ENCODE results near the gene COG4.

The COG4 gene

GRCh38 chr16:70438585-70438968, 84.8 kb downstream of the COG4 start:
- H3K14ac ChIP-seq (ENCODE audit: low read length), result peak overlapping the region; percentile 64
- H2BK5ac ChIP-seq (ENCODE audit: low read depth, low read length, poor library complexity), result peak overlapping the region; percentile 79

GRCh38 chr16:70437582-70438557, 85.5 kb downstream of the COG4 start:
- H3K27me3 ChIP-seq (ENCODE audit: insufficient read depth, low read length), result no peaks in the 10 kb centered on the region
- no CpG with 5 or more reads among the region's 22 CpGs for WGBS (ENCODE audit: extremely low coverage, insufficient coverage, insufficient read length)
- no peak overlapping the region for H3K23ac ChIP-seq (ENCODE audit: low read length)
- peaks cover 23% of the 10 kb centered on the region for H3K79me1 ChIP-seq (ENCODE audit: low read length)
- peak overlapping the region; percentile 79 for H2BK5ac ChIP-seq (ENCODE audit: low read depth, low read length, poor library complexity)
- H2AFZ ChIP-seq (ENCODE audit: insufficient read depth, low read length, poor library complexity), result peak overlapping the region; percentile 57
- H3K14ac ChIP-seq (ENCODE audit: low read length), result peak overlapping the region; percentile 62
- peak overlapping the region; percentile 98 for H2AK5ac ChIP-seq (ENCODE audit: low read length)
- DNase-seq, result peak in 1 of 2 donors; percentile 29
- peaks cover 16% of the 10 kb centered on the region for H3K79me2 ChIP-seq (ENCODE audit: control insufficient read depth, insufficient read depth, low read length, poor library complexity)
- peak overlapping the region; percentile 33 for H3K9ac ChIP-seq (ENCODE audit: low read length)
- H3K27ac ChIP-seq (ENCODE audit: low read depth, low read length), result peak overlapping the region; percentile 82
- H3K4me1 ChIP-seq (ENCODE audit: control insufficient read depth in 1 of 2, insufficient read depth in 2 of 2, low read length in 2 of 2), result peaks cover 37 to 40% of the 10 kb centered on the region in 2 experiments
- peak overlapping the region; percentile 82 for H4K91ac ChIP-seq (ENCODE audit: low read depth, low read length)
- H3K4me2 ChIP-seq (ENCODE audit: low read length), result peak overlapping the region; percentile 84
- peak overlapping the region; percentile 85 for H4K8ac ChIP-seq (ENCODE audit: low read depth, low read length)
- H2BK12ac ChIP-seq (ENCODE audit: low read length), result peak overlapping the region; percentile 50
- peak overlapping the region; percentile 76 for H3K4me3 ChIP-seq (ENCODE audit: low read depth, low read length)
- H3K18ac ChIP-seq (ENCODE audit: low read length), result peak overlapping the region; percentile 85
- H3K36me3 ChIP-seq (ENCODE audit: control insufficient read depth in 1 of 2, insufficient read depth in 2 of 2, low read length in 2 of 2), result peaks cover 5 to 10% of the 10 kb centered on the region in 2 experiments
- peak overlapping the region; percentile 75 for H2BK120ac ChIP-seq (ENCODE audit: insufficient read depth, low read length, poor library complexity)
- H4K12ac ChIP-seq (ENCODE audit: low read depth, low read length), result peak overlapping the region; percentile 21
- peak overlapping the region; percentile 65 for H3K4ac ChIP-seq (ENCODE audit: low read depth, low read length)
- no peaks in the 10 kb centered on the region for H3K9me3 ChIP-seq (ENCODE audit: insufficient read depth, low read depth, low read length)

More at GRCh38 chr16:70438585-70438968, 84.8 kb downstream of the COG4 start:
- Histone ChIP-seq H2BK120ac (ENCODE audit: insufficient read depth, low read length, poor library complexity) (peak overlapping the region; percentile 87), H3K79me2 (ENCODE audit: control insufficient read depth, insufficient read depth, low read length, poor library complexity) (peaks cover 16% of the 10 kb centered on the region), H3K27ac (ENCODE audit: low read depth, low read length) (peak overlapping the region; percentile 82), H3K23ac (ENCODE audit: low read length) (no peak overlapping the region), H3K4me3 (ENCODE audit: low read depth, low read length) (peak overlapping the region; percentile 76), H3K36me3 (ENCODE audit: control insufficient read depth in 1 of 2, insufficient read depth in 2 of 2, low read length in 2 of 2) (peaks cover 5 to 10% of the 10 kb centered on the region in 2 experiments), H2AFZ (ENCODE audit: insufficient read depth, low read length, poor library complexity) (peak overlapping the region; percentile 60), H4K12ac (ENCODE audit: low read depth, low read length) (peak overlapping the region; percentile 38), H2AK5ac (ENCODE audit: low read length) (peak overlapping the region; percentile 98), H3K79me1 (ENCODE audit: low read length) (peaks cover 23% of the 10 kb centered on the region), H3K27me3 (ENCODE audit: insufficient read depth, low read length) (no peaks in the 10 kb centered on the region), H4K8ac (ENCODE audit: low read depth, low read length) (peak overlapping the region; percentile 50), H3K4ac (ENCODE audit: low read depth, low read length) (peak overlapping the region; percentile 73), H4K91ac (ENCODE audit: low read depth, low read length) (peak overlapping the region; percentile 82), H3K4me2 (ENCODE audit: low read length) (peak overlapping the region; percentile 84), H3K18ac (ENCODE audit: low read length) (peak overlapping the region; percentile 85), H2BK12ac (ENCODE audit: low read length) (peak overlapping the region; percentile 71), H3K9me3 (ENCODE audit: insufficient read depth, low read depth, low read length) (no peaks in the 10 kb centered on the region), H3K4me1 (ENCODE audit: control insufficient read depth in 1 of 2, insufficient read depth in 2 of 2, low read length in 2 of 2) (peaks cover 30 to 33% of the 10 kb centered on the region in 2 experiments), H3K9ac (ENCODE audit: low read length) (peak overlapping the region; percentile 38)
- DNase-seq, result no peak
- no CpG with 5 or more reads among the region's 39 CpGs for WGBS (ENCODE audit: extremely low coverage, insufficient coverage, insufficient read length)

GRCh38 chr16:70437017-70437581, 86.3 kb downstream of the COG4 start:
- peak; percentile 81 for DNase-seq
- H3K14ac ChIP-seq (ENCODE audit: low read length), result peak overlapping the region; percentile 62
- peak overlapping the region; percentile 75 for H2BK120ac ChIP-seq (ENCODE audit: insufficient read depth, low read length, poor library complexity)
- H3K23ac ChIP-seq (ENCODE audit: low read length), result no peak overlapping the region
- peak overlapping the region; percentile 82 for H4K91ac ChIP-seq (ENCODE audit: low read depth, low read length)
- H2BK5ac ChIP-seq (ENCODE audit: low read depth, low read length, poor library complexity), result peak overlapping the region; percentile 79
- no peaks in the 10 kb centered on the region for H3K9me3 ChIP-seq (ENCODE audit: insufficient read depth, low read depth, low read length)
- H3K36me3 ChIP-seq (ENCODE audit: control insufficient read depth in 1 of 2, insufficient read depth in 2 of 2, low read length in 2 of 2), result peaks cover 5 to 10% of the 10 kb centered on the region in 2 experiments
- peak overlapping the region; percentile 78 for H4K8ac ChIP-seq (ENCODE audit: low read depth, low read length)
- no peak overlapping the region for H2AFZ ChIP-seq (ENCODE audit: insufficient read depth, low read length, poor library complexity)
- H3K27ac ChIP-seq (ENCODE audit: low read depth, low read length), result peak overlapping the region; percentile 82
- H3K4me2 ChIP-seq (ENCODE audit: low read length), result peak overlapping the region; percentile 84
- no peak overlapping the region for H3K4me3 ChIP-seq (ENCODE audit: low read depth, low read length)
- WGBS (ENCODE audit: extremely low coverage, insufficient coverage, insufficient read length), result no CpG with 5 or more reads among the region's 5 CpGs
- H3K79me2 ChIP-seq (ENCODE audit: control insufficient read depth, insufficient read depth, low read length, poor library complexity), result peaks cover 18% of the 10 kb centered on the region
- H3K18ac ChIP-seq (ENCODE audit: low read length), result no peak overlapping the region
- H2BK12ac ChIP-seq (ENCODE audit: low read length), result peak overlapping the region; percentile 50
- H3K9ac ChIP-seq (ENCODE audit: low read length), result no peak overlapping the region
- H3K79me1 ChIP-seq (ENCODE audit: low read length), result peaks cover 23% of the 10 kb centered on the region
- no peaks in the 10 kb centered on the region for H3K27me3 ChIP-seq (ENCODE audit: insufficient read depth, low read length)
- H4K12ac ChIP-seq (ENCODE audit: low read depth, low read length), result no peak overlapping the region
- peaks cover 44 to 46% of the 10 kb centered on the region in 2 experiments for H3K4me1 ChIP-seq (ENCODE audit: control insufficient read depth in 1 of 2, insufficient read depth in 2 of 2, low read length in 2 of 2)
- peak overlapping the region; percentile 93 for H2AK5ac ChIP-seq (ENCODE audit: low read length)
- peak overlapping the region; percentile 65 for H3K4ac ChIP-seq (ENCODE audit: low read depth, low read length)

- Histone ChIP-seq H2BK12ac (ENCODE audit: low read length) (no peak overlapping the region), H3K36me3 (ENCODE audit: control insufficient read depth in 1 of 2, insufficient read depth in 2 of 2, low read length in 2 of 2) (peaks cover 5 to 10% of the 10 kb centered on the region in 2 experiments), H2BK120ac (ENCODE audit: insufficient read depth, low read length, poor library complexity) (no peak overlapping the region), H4K8ac (ENCODE audit: low read depth, low read length) (no peak overlapping the region), H4K12ac (ENCODE audit: low read depth, low read length) (no peak overlapping the region), H3K4me1 (ENCODE audit: control insufficient read depth in 1 of 2, insufficient read depth in 2 of 2, low read length in 2 of 2) (peaks cover 52% of the 10 kb centered on the region in 2 experiments), H4K91ac (ENCODE audit: low read depth, low read length) (no peak overlapping the region), H2AK5ac (ENCODE audit: low read length) (no peak overlapping the region), H3K79me2 (ENCODE audit: control insufficient read depth, insufficient read depth, low read length, poor library complexity) (peaks cover 25% of the 10 kb centered on the region), H3K79me1 (ENCODE audit: low read length) (peaks cover 34% of the 10 kb centered on the region), H3K9ac (ENCODE audit: low read length) (no peak overlapping the region), H3K23ac (ENCODE audit: low read length) (no peak overlapping the region), H2BK5ac (ENCODE audit: low read depth, low read length, poor library complexity) (no peak overlapping the region), H3K14ac (ENCODE audit: low read length) (no peak overlapping the region), H3K4ac (ENCODE audit: low read depth, low read length) (peak overlapping the region; percentile 41), H3K4me2 (ENCODE audit: low read length) (no peak overlapping the region), H3K9me3 (ENCODE audit: insufficient read depth, low read depth, low read length) (no peaks in the 10 kb centered on the region), H2AFZ (ENCODE audit: insufficient read depth, low read length, poor library complexity) (no peak overlapping the region), H3K18ac (ENCODE audit: low read length) (no peak overlapping the region), H3K4me3 (ENCODE audit: low read depth, low read length) (no peak overlapping the region), H3K27ac (ENCODE audit: low read depth, low read length) (no peak overlapping the region), H3K27me3 (ENCODE audit: insufficient read depth, low read length) (no peaks in the 10 kb centered on the region)
- no peak for DNase-seq
- WGBS (ENCODE audit: extremely low coverage, insufficient coverage, insufficient read length), result no CpG with 5 or more reads among the region's 6 CpGs
These were observed 88.7 kb downstream of the COG4 start for GRCh38 chr16:70434484-70435260.
